ENCODE data around the gene FADS3. TPM values are rescaled to one million over a fixed set of nuclear protein-coding genes. Genes with fewer than 3 reads are reported as not detected.

FADS3 gene
- total and polyA plus RNA-seq, 9 of the 15 experiments (the other 6 are each of a cell fraction or from before 2014, with no cell fraction given), result 0.97 to 148 (median 92.7) TPM

- TF ChIP-seq ID3 (CRISPR knock-in tag; IDR thresholded peaks at IDR 0.05) (no peak), ID3 (tag; IDR thresholded peaks at IDR 0.05) (0 out of 2 replicates have a peak, but pooled peaks have one; percentile 35), KLF13 (tag; IDR thresholded peaks at IDR 0.05; ENCODE audit: borderline replicate concordance, low read depth) (no peak), ZNF695 (CRISPR knock-in tag; IDR thresholded peaks at IDR 0.05) (no peak), FOS (IDR thresholded peaks at IDR 0.05; ENCODE audit: extremely low read depth, insufficient read length) (no peak), ZNF77 (CRISPR knock-in tag; IDR thresholded peaks at IDR 0.05) (no peak), TFAP4 (CRISPR knock-in tag; IDR thresholded peaks at IDR 0.05; ENCODE audit: borderline replicate concordance) (peak; percentile 26; the same call in 1 of the 2 replicates), ZNF121 (CRISPR knock-in tag; conservative IDR thresholded peaks at IDR 0.05) (0 out of 2 replicates have a peak, but pooled peaks have one; percentile 9), XRCC3 (IDR thresholded peaks at IDR 0.05) (no peak), E2F3 (CRISPR knock-in tag; IDR thresholded peaks at IDR 0.05) (0 out of 2 replicates have a peak, but pooled peaks have one; percentile 14), CEBPZ (IDR thresholded peaks at IDR 0.05; ENCODE audit: borderline replicate concordance, low read depth, low read length) (no peak)
Measured at GRCh38 chr11:61836193-61836592, 55.2 kb downstream of the FADS3 start (continued).

All from K562 (cell line).